Measurements from ENCODE around the gene MGAT5. TPM values are rescaled to one million over a fixed set of nuclear protein-coding genes. Genes with fewer than 3 reads are reported as not detected.

MGAT5 gene
- total RNA-seq, 1 experiment from 2014 or later, result 34.0 TPM

- no TSS peak for BruUV-seq (replicated peaks)
- no peak for DNase-seq (ENCODE audit: low read depth, low spot score)
- ChIA-PET POLR2A (interaction anchor here (1.5 kb wide), 1 partner anchor 292 kb away, joined by 5 read pairs; no protein-coding TSS in a partner anchor), CTCF (interaction anchor here (0.7 to 3.8 kb wide), 4 partner anchors 165 to 526 kb away, joined by 3 to 60 read pairs (median 4); no protein-coding TSS in a partner anchor), RAD21 (ENCODE audit: low non-redundant PET in 1 of 2, low total read pairs in 2 of 2, uncharacterized antibody in 2 of 2, unreplicated experiment in 2 of 2) (interaction anchor here (1.5 to 2.4 kb wide), 3 partner anchors 292 to 524 kb away, joined by 7 to 11 read pairs (median 7); no protein-coding TSS in a partner anchor)
- Histone ChIP-seq H3K9ac (ENCODE audit: low read length) (no peak overlapping the region), H3K9me2 (ENCODE audit: insufficient read depth) (no peaks in the 10 kb centered on the region), H3K4me2 (ENCODE audit: low read length) (no peak overlapping the region), H3K4me3 (replicated peaks in 1 of 2; ENCODE audit: low read depth in 1 of 2, low read length in 2 of 2) (no peak overlapping the region), H3K27me3 (ENCODE audit: insufficient read depth, low read length) (no peaks in the 10 kb centered on the region), H3K9me3 (ENCODE audit: control insufficient read depth in 1 of 2, insufficient read depth in 1 of 2, low read depth in 1 of 2, low read length in 2 of 2) (no peaks in the 10 kb centered on the region), H2AFZ (ENCODE audit: low read depth, low read length, poor library complexity, severe bottlenecking) (no peak overlapping the region), H3K27ac (ENCODE audit: low read depth, low read length) (no peak overlapping the region), H3K4me1 (ENCODE audit: control insufficient read depth in 1 of 2, insufficient read depth in 2 of 2, low read length in 2 of 2) (peaks cover 0 to 7% of the 10 kb centered on the region in 2 experiments; a peak in 2 of 4 replicates), H4K20me1 (ENCODE audit: insufficient read depth) (no peaks in the 10 kb centered on the region), H3K36me3 (ENCODE audit: control insufficient read depth in 1 of 2, insufficient read depth in 2 of 2, low read length in 2 of 2) (no peaks in the 10 kb centered on the region), H3K79me2 (ENCODE audit: insufficient read depth, low read length) (no peaks in the 10 kb centered on the region)
- no peak for ATAC-seq
- TF ChIP-seq JUND (IDR thresholded peaks at IDR 0.05) (no peak), ZFX (IDR thresholded peaks at IDR 0.05) (no peak), CEBPB (IDR thresholded peaks at IDR 0.05; ENCODE audit: low read depth) (no peak), CTCF (IDR thresholded peaks at IDR 0.05 in 2 of 3, conservative IDR thresholded peaks at IDR 0.05 in 1 of 3; ENCODE audit: borderline replicate concordance in 1 of 3, insufficient read depth in 1 of 3, low read depth in 2 of 3, low read length in 2 of 3) (no peak), ATF3 (IDR thresholded peaks at IDR 0.05) (no peak), REST (IDR thresholded peaks at IDR 0.05; ENCODE audit: low read depth) (no peak), POLR2A (IDR thresholded peaks at IDR 0.05; ENCODE audit: borderline replicate concordance, extremely low read depth, insufficient read depth, insufficient read length) (no peak), FOSL1 (IDR thresholded peaks at IDR 0.05; ENCODE audit: low read depth) (no peak), ELF1 (IDR thresholded peaks at IDR 0.05; ENCODE audit: borderline replicate concordance, low read depth) (no peak), EZH2 (IDR thresholded peaks at IDR 0.05) (no peak), SRF (IDR thresholded peaks at IDR 0.05; ENCODE audit: low read depth) (no peak), RAD21 (IDR thresholded peaks at IDR 0.05; ENCODE audit: low read depth) (no peak), SIN3A (IDR thresholded peaks at IDR 0.05; ENCODE audit: low read depth) (no peak)
- TF ChIP-seq, protein P1, sequence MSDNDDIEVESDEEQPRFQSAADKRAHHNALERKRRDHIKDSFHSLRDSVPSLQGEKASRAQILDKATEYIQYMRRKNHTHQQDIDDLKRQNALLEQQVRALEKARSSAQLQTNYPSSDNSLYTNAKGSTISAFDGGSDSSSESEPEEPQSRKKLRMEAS (IDR thresholded peaks at IDR 0.05), result no peak
- intact Hi-C loops (cut with micrococcal nuclease), result loop anchor here (5.0 kb wide), 1 partner anchor 164 kb away; no protein-coding TSS in a partner anchor
Measured at GRCh38 chr2:134410831-134411231, 157.0 kb downstream of the MGAT5 start.

Measured in HCT116 (cell line).